Esophagus squamous epithelium (tissue), 4 donors: ENCODE results near the gene POLR3GL.
"Not testable (repeated sequence)": the region's sequence is repeated elsewhere in the genome, so short reads cannot be mapped to it uniquely, and the experiment has no call there.

Source experiments
- CTCF ChIP-seq, 6 experiments: fragments of 450-650 bp in 4 of 6; fragments of 200-600 bp in 2 of 6; sonication (generic) in 2 of 6; IDR thresholded peaks; one replicate each; pipeline ENCODE4 v1.5.1; 2016 to 2019; ENCODE audit warnings: antibody characterized with exemption in 6 of 6, mild to moderate bottlenecking in 4 of 6, moderate library complexity in 4 of 6
- POLR2A ChIP-seq, 4 donors: fragments of 450-650 bp; IDR thresholded peaks; one replicate each; pipeline ENCODE4 v1.6.1; 2017; ENCODE audit warnings: antibody characterized with exemption in 4 of 4, mild to moderate bottlenecking in 4 of 4, moderate library complexity in 3 of 4

- TF ChIP-seq CTCF, POLR2A (IDR thresholded peaks at IDR 0.05): not testable (repeated sequence)
Observed at GRCh38 chr1:145932522-145933009, 31.9 kb upstream of the POLR3GL start.
